HUES48 (cell line): ENCODE data around the gene WDPCP.
"Not testable (repeated sequence)": the region's sequence is repeated elsewhere in the genome, so short reads cannot be mapped to it uniquely, and the experiment has no call there.

Experiments
- H3K27ac ChIP-seq: one replicate; pipeline ENCODE4 v1.7.0; 2013; ENCODE audit warnings: low read depth, low read length, inconsistent platforms
- H3K27me3 ChIP-seq: 2 replicates; pipeline ENCODE4 v1.6.1; 2013; ENCODE audit warnings: mild to moderate bottlenecking, low read length; ENCODE audit not compliant: control insufficient read depth, insufficient read depth
- H3K36me3 ChIP-seq: 2 replicates; pipeline ENCODE4 v1.6.1; 2013; ENCODE audit warnings: low read length; ENCODE audit not compliant: control insufficient read depth, insufficient read depth
- H3K4me1 ChIP-seq: 2 replicates; pipeline ENCODE4 v1.6.1; 2013; ENCODE audit warnings: mild to moderate bottlenecking, low read length; ENCODE audit not compliant: control insufficient read depth, insufficient read depth
- H3K4me3 ChIP-seq: 2 replicates; pipeline ENCODE4 v1.5.1; 2013; ENCODE audit warnings: mild to moderate bottlenecking, low read depth, low read length
- H3K9ac ChIP-seq: 2 replicates; pipeline ENCODE4 v1.6.1; 2013; ENCODE audit warnings: mild to moderate bottlenecking, low read depth, low read length, moderate library complexity
- H3K9me3 ChIP-seq: 2 replicates; pipeline ENCODE4 v1.6.1; 2013; ENCODE audit warnings: low read length; ENCODE audit not compliant: control insufficient read depth, insufficient read depth

The WDPCP gene

DNA sequence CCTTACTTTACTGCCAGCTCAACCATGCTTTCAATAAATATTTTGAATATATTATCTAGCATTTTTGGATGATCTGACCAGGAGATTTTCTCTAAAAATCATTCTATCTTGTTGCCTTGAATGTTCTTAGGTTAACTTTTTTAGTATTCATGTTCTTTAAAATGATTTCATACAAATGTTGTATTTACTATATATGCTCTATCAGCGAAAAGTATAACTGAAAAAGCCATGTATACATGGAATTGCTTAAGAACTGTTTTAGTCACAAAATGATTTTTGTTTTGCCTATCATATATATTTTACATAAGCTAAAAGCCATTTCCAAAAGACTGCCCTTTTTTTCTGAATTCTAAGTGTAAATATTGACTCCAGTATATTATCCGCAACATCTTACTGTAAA is 213.9 kb downstream of the WDPCP start:
- H3K27me3 ChIP-seq: no peaks in the 10 kb centered on the region

DNA sequence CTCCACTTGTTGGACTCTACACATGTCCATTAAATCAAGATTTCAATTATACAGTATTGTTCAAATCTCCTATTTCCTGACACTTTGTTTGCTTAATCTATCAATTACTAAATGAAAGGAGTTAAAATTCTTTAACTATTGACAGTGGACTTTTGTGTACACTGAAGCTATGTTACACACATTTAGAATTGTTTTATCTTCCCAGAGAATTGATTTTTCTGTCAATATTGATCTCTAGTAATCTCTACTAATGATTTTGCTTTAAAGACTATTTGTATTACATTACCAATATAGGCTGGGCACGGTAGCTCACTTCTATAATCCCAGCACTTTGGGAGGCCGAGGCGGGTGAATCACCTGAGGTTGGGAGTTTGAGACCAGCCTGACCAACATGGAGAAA is 215.7 kb downstream of the WDPCP start:
- H3K9ac ChIP-seq: no peak overlapping the region
- H3K27ac ChIP-seq: no peak overlapping the region
- H3K9me3 ChIP-seq: no peaks in the 10 kb centered on the region
- no peaks in the 10 kb centered on the region for H3K36me3 ChIP-seq
- no peaks in the 10 kb centered on the region for H3K27me3 ChIP-seq
- H3K4me1 ChIP-seq: no peaks in the 10 kb centered on the region
- no peak overlapping the region for H3K4me3 ChIP-seq

More for the DNA sequence above, 213.9 kb downstream of the WDPCP start:
- no peak overlapping the region for H3K27ac ChIP-seq
- no peaks in the 10 kb centered on the region for H3K9me3 ChIP-seq
- H3K9ac ChIP-seq: no peak overlapping the region
- H3K4me1 ChIP-seq: peaks cover 11% of the 10 kb centered on the region
- H3K36me3 ChIP-seq: no peaks in the 10 kb centered on the region
- no peak overlapping the region for H3K4me3 ChIP-seq

DNA sequence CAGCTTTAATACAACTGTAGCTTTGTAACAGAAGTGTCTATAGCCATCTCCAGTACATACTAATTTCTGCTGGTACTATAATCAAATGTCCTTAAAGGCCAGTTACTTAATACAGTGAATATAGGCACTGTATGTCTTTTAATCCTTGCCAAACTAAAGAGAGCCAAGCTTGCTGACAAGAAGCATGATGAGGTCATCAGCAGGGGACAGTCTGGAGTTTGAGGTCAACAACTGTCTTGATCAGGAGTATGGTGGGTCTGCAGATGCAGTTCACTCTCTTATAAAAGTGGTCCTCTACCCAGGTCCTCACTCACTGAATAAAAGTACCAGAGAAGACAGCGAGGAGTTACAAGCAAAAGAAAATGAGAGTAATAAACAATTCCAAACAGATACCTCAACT is 219.1 kb downstream of the WDPCP start:
- Histone ChIP-seq H3K9ac (no peak overlapping the region), H3K36me3 (no peaks in the 10 kb centered on the region), H3K9me3 (no peaks in the 10 kb centered on the region), H3K4me3 (no peak overlapping the region), H3K4me1 (no peaks in the 10 kb centered on the region), H3K27ac (no peak overlapping the region), H3K27me3 (no peaks in the 10 kb centered on the region)

DNA sequence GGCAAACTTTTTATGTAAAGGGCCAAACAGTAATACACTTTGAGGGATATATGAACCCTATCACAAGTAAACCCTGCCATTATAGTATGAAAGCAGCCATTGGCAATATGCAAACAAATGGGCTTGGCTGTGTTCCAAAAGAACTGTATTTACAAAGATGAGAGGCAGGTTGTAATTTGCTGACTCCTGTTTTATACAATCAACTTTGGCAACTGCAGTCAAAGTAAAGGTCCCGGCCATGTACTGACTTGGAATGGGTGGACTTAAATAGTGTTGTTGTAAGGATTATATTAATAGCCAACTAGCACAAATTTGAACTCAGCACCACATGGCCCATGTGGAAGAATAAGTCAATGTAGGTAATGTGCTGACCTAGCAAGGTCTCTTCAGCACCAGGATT is 223.4 kb downstream of the WDPCP start:
- H3K9me3 ChIP-seq: no peaks in the 10 kb centered on the region
- no peak overlapping the region for H3K9ac ChIP-seq
- H3K36me3 ChIP-seq: no peaks in the 10 kb centered on the region
- no peaks in the 10 kb centered on the region for H3K4me1 ChIP-seq
- H3K27me3 ChIP-seq: no peaks in the 10 kb centered on the region
- H3K27ac ChIP-seq: no peak overlapping the region
- no peak overlapping the region for H3K4me3 ChIP-seq

DNA sequence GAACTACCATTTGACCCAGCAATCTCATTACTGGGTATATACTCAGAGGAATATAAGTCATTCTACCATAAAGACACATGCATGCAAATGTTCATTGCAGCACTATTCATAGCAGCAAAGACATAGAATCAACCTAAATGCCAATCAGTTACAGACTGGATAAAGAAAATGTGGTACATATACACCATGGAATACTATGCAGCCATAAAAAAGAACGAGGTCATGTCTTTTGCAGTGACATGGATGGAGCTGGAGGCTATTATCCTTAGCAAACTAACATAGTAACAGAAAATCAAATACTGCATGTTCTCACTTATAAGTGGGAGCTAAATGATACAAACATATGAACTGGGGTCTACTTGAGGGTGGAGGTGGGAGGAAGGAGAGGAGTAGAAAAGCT is 230.6 kb downstream of the WDPCP start:
- not testable (repeated sequence) for H3K4me3 ChIP-seq, H3K36me3 ChIP-seq, H3K9ac ChIP-seq, H3K27me3 ChIP-seq, H3K4me1 ChIP-seq, H3K27ac ChIP-seq, H3K9me3 ChIP-seq

DNA sequence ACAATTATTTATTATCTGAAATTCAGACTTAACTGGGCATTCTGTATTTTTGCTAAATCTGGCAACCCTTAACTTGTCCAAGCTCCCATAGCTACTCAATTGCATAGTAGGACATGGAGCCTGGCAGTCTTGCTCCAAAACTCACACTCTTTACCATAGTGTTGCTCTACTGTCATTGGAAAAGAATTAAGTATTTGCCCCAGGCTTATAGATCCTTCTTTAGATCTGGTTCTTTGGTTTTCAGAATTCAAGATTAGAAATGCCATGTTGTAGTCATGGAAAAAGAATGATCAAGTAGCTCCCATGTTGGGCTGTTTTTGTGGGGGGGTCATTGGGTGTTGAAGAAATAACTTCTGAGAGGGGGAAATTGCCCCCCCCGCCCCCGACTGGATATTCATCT is 240.9 kb downstream of the WDPCP start:
- Histone ChIP-seq H3K9ac (no peak overlapping the region), H3K9me3 (no peaks in the 10 kb centered on the region), H3K36me3 (no peaks in the 10 kb centered on the region), H3K27ac (no peak overlapping the region), H3K4me1 (peaks cover 13% of the 10 kb centered on the region), H3K4me3 (no peak overlapping the region), H3K27me3 (no peaks in the 10 kb centered on the region)

DNA sequence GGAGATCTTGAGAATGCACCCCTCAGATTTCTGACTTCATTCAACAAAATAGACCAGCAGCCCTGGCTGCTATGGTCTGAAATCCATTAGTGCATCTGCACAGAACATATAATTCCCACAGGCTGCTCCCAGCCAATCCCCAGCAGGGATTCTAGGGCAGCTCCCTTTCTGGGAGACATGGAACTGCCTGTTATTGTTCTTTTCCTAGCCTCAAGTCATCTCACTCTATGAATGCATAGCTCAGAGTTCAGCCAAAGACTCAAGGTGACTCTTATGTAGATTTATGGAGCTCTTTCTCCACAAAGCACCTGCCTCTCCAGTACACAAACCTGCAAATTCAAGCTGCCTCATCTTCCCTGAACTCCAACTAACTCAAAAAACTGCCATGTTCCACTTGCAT is 241.9 kb downstream of the WDPCP start:
- H3K27ac ChIP-seq: no peak overlapping the region
- no peaks in the 10 kb centered on the region for H3K9me3 ChIP-seq
- no peak overlapping the region for H3K9ac ChIP-seq
- no peaks in the 10 kb centered on the region for H3K36me3 ChIP-seq
- no peak overlapping the region for H3K4me3 ChIP-seq
- H3K27me3 ChIP-seq: no peaks in the 10 kb centered on the region
- H3K4me1 ChIP-seq: peaks cover 13% of the 10 kb centered on the region

DNA sequence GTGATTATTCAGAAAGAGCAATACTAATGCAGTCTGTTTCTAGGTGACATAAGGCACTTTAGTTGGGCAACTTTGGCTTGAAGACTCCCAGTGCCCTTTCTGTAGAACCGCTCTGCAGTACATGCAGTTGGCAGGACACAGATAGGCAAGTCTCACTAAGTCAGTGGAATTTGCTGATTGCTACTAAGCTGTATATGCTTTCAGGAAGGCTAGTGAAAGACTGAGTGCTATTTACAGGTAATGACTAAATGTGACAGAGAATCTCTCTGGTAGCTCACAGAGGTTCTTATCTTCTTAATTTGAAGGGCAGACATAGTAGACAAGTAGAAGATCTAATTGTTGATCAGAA is 243.0 kb downstream of the WDPCP start:
- Histone ChIP-seq H3K9me3 (no peaks in the 10 kb centered on the region), H3K9ac (no peak overlapping the region), H3K4me1 (peaks cover 13% of the 10 kb centered on the region), H3K27ac (no peak overlapping the region), H3K27me3 (no peaks in the 10 kb centered on the region), H3K36me3 (no peaks in the 10 kb centered on the region), H3K4me3 (no peak overlapping the region)

DNA sequence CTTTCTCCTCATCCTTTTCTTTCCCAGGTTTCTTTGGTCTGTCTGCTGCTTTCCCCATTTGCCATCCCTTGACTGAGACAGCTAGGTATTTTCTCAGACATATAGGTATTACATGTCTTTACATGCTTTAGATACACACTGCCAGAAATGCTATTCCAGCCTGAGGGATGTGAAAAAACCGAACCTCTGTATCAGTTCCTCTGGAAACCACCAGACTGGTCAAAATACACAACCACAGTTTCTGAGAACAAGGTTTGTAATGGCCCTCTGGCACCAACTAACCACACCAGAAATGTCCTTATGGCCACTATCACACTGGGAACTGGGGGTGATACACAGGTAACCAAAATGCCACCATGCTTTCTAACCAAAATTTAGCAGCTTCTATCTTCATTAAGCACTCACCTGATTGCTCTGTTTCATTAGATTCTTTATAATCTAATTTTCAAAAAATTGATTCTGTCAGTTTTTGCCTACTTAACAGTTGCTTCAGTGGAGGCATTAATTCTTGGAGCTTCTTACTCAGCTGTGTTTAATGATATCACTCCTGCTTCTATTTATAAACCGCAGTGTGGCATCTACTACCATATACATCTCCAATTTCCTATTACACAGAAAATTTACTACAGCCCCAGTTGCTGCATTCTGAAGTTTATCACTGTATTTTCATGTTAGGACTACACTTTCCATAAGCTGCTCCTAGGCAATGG is 243.5 kb downstream of the WDPCP start:
- H3K9me3 ChIP-seq: no peaks in the 10 kb centered on the region
- no peak overlapping the region for H3K9ac ChIP-seq
- H3K4me1 ChIP-seq: peaks cover 13% of the 10 kb centered on the region
- no peaks in the 10 kb centered on the region for H3K36me3 ChIP-seq
- no peak overlapping the region for H3K4me3 ChIP-seq
- no peak overlapping the region for H3K27ac ChIP-seq
- no peaks in the 10 kb centered on the region for H3K27me3 ChIP-seq

DNA sequence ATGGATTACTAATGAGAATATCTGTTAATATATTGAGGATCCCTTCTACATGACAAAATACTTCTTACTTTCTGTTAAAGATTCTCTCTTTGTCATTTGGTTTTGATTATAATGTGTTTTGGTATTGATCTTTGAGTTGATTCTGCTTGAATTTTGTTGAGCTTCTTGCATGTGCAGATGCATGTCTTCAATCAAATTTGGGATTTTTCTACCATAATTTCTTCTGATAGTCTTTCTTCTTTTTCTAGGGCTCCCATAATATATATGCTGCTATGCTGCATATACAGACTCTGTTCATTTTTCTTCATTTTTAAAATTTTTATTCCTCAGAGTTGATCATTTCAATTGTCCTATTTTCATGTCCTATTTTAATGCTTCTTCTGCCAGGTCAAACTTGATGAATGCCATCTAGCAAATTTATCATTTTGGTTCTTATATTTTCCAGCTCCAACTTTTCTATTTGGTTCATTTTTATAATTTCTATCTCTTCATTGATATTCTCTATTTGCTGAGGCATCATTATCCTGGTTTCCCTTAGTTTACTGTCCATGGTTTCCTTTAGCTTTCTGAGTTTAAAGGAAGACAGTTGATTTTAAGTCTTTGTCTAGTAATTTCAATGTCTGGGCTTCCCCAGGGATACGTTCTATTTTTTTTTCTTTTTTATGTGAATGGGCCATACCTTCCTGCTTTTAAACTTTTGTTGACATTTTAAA is 244.7 kb downstream of the WDPCP start:
- no peaks in the 10 kb centered on the region for H3K9me3 ChIP-seq
- H3K9ac ChIP-seq: no peak overlapping the region
- H3K4me1 ChIP-seq: peaks cover 13% of the 10 kb centered on the region
- no peak overlapping the region for H3K27ac ChIP-seq
- no peaks in the 10 kb centered on the region for H3K27me3 ChIP-seq
- no peak overlapping the region for H3K4me3 ChIP-seq
- no peaks in the 10 kb centered on the region for H3K36me3 ChIP-seq

DNA sequence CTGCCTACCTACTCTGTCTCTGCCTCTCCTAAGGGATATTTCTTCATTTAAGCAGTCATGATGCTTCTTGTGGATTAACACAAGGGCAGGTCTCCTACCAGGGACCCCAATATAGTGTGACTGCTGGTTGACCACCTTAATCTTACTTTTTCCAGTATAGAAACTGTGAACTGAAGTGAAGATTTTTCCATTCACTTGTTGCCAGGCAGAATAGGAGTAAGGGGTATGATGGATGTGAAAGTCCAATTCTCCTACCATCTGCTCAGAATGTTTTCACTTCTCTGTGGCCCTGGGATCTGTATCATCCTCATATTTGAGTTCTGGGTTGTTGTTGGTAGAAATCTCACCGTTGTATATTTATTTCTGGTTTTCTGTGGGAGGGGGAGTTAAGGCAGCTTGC is 247.8 kb downstream of the WDPCP start:
- Histone ChIP-seq H3K4me1 (peaks cover 10% of the 10 kb centered on the region), H3K36me3 (no peaks in the 10 kb centered on the region), H3K27ac (no peak overlapping the region), H3K27me3 (no peaks in the 10 kb centered on the region), H3K9ac (no peak overlapping the region), H3K9me3 (no peaks in the 10 kb centered on the region), H3K4me3 (no peak overlapping the region)
